GM18502 (cell line): ENCODE measurements around the gene BTBD7.

ENCODE experiments used
- ATAC-seq: cut with Tn5 transposase; IDR thresholded peaks from one replicate; pipeline ENCODE4 v1.9.1; 2021; ENCODE audit warnings: mild to moderate bottlenecking; ENCODE audit not compliant: unreplicated experiment, poor library complexity

Gene BTBD7

GRCh38 chr14:93201155-93201704, 131.6 kb downstream of the BTBD7 start:
- ATAC-seq, result no peak

GRCh38 chr14:93200553-93200952, 132.3 kb downstream of the BTBD7 start:
- ATAC-seq, result no peak

- ATAC-seq, result no peak
Observed at GRCh38 chr14:93199031-93199430, 133.8 kb downstream of the BTBD7 start.

- no peak for ATAC-seq
Observed at GRCh38 chr14:93195316-93195999, 137.4 kb downstream of the BTBD7 start.
